HEK293T (cell line): ENCODE results near the gene SLC66A2.

Source experiments
- ELF4 ChIP-seq: fragments of 450-650 bp; IDR thresholded peaks from 2 replicates; pipeline ENCODE4 v1.6.1; 2017; ENCODE audit warnings: antibody characterized with exemption
- FOXK2 ChIP-seq: fragments of 450-650 bp; IDR thresholded peaks from 2 replicates; pipeline ENCODE4 v1.6.1; 2016; ENCODE audit warnings: mild to moderate bottlenecking
- TF ChIP-seq, protein P1 (sequence below): fragments of 450-650 bp; IDR thresholded peaks from 2 replicates; pipeline ENCODE4 v1.6.1; 2016

DNA sequence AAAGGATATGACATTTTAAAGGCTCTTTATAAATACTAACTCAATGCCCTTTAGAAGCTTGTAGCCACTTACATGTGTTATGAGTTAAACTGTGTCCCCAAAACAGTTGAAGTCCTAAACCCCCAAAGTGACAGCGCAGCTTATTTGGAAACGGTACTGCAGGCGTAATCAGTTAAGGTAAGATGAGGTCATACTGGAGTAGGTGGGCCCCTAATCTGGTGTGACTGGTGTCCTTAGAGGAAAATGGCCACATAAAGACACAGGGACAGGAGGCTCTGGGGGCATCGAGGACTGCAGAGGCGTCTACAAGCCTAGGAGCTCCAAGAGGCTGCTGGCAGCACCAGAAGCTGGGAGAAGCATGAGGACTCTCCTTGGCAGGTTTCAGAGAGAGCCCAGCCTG is 28.4 kb upstream of the SLC66A2 start:
- no peak for TF ChIP-seq ELF4
- TF ChIP-seq FOXK2, result no peak
- TF ChIP-seq, protein P1, sequence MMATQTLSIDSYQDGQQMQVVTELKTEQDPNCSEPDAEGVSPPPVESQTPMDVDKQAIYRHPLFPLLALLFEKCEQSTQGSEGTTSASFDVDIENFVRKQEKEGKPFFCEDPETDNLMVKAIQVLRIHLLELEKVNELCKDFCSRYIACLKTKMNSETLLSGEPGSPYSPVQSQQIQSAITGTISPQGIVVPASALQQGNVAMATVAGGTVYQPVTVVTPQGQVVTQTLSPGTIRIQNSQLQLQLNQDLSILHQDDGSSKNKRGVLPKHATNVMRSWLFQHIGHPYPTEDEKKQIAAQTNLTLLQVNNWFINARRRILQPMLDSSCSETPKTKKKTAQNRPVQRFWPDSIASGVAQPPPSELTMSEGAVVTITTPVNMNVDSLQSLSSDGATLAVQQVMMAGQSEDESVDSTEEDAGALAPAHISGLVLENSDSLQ, result no peak
